Measurements from ENCODE around the gene DNAH5. TPM values are rescaled to one million over a fixed set of nuclear protein-coding genes. Genes with fewer than 3 reads are reported as not detected.

DNAH5 gene
- total and polyA plus RNA-seq, 2 experiments from 2014 or later: 0.56 to 0.97 TPM

GRCh38 chr5:13859270-13860065, 85.0 kb downstream of the DNAH5 start:
- TF ChIP-seq, protein P1, sequence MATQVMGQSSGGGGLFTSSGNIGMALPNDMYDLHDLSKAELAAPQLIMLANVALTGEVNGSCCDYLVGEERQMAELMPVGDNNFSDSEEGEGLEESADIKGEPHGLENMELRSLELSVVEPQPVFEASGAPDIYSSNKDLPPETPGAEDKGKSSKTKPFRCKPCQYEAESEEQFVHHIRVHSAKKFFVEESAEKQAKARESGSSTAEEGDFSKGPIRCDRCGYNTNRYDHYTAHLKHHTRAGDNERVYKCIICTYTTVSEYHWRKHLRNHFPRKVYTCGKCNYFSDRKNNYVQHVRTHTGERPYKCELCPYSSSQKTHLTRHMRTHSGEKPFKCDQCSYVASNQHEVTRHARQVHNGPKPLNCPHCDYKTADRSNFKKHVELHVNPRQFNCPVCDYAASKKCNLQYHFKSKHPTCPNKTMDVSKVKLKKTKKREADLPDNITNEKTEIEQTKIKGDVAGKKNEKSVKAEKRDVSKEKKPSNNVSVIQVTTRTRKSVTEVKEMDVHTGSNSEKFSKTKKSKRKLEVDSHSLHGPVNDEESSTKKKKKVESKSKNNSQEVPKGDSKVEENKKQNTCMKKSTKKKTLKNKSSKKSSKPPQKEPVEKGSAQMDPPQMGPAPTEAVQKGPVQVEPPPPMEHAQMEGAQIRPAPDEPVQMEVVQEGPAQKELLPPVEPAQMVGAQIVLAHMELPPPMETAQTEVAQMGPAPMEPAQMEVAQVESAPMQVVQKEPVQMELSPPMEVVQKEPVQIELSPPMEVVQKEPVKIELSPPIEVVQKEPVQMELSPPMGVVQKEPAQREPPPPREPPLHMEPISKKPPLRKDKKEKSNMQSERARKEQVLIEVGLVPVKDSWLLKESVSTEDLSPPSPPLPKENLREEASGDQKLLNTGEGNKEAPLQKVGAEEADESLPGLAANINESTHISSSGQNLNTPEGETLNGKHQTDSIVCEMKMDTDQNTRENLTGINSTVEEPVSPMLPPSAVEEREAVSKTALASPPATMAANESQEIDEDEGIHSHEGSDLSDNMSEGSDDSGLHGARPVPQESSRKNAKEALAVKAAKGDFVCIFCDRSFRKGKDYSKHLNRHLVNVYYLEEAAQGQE (IDR thresholded peaks at IDR 0.05; ENCODE audit: unreplicated experiment): no peak
- TF ChIP-seq CREB1 (CRISPR knock-in tag; IDR thresholded peaks at IDR 0.05; ENCODE audit: low read depth): no peak
- no peak for TF ChIP-seq EZH2phosphoT487 (IDR thresholded peaks at IDR 0.05; ENCODE audit: unreplicated experiment)
- no peak for TF ChIP-seq JUNB (IDR thresholded peaks at IDR 0.05; ENCODE audit: unreplicated experiment)
- no peak for TF ChIP-seq NANOG (IDR thresholded peaks at IDR 0.05; ENCODE audit: borderline replicate concordance)
- TF ChIP-seq ZNF462 (CRISPR knock-in tag; IDR thresholded peaks at IDR 0.05): no peak
- no peak for TF ChIP-seq STAT1 (IDR thresholded peaks at IDR 0.05; ENCODE audit: unreplicated experiment)
- no peak for TF ChIP-seq POLR2AphosphoS5 (IDR thresholded peaks at IDR 0.05; ENCODE audit: low read depth)
- no peak for TF ChIP-seq EZH2 (IDR thresholded peaks at IDR 0.05; ENCODE audit: low read depth, unreplicated experiment)
- TF ChIP-seq ETS1 (IDR thresholded peaks at IDR 0.05): no peak
- TF ChIP-seq, protein P2, sequence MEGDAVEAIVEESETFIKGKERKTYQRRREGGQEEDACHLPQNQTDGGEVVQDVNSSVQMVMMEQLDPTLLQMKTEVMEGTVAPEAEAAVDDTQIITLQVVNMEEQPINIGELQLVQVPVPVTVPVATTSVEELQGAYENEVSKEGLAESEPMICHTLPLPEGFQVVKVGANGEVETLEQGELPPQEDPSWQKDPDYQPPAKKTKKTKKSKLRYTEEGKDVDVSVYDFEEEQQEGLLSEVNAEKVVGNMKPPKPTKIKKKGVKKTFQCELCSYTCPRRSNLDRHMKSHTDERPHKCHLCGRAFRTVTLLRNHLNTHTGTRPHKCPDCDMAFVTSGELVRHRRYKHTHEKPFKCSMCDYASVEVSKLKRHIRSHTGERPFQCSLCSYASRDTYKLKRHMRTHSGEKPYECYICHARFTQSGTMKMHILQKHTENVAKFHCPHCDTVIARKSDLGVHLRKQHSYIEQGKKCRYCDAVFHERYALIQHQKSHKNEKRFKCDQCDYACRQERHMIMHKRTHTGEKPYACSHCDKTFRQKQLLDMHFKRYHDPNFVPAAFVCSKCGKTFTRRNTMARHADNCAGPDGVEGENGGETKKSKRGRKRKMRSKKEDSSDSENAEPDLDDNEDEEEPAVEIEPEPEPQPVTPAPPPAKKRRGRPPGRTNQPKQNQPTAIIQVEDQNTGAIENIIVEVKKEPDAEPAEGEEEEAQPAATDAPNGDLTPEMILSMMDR (conservative IDR thresholded peaks at IDR 0.05; ENCODE audit: low read depth in 2 of 2): no peak
- H3K9me3 Mint-ChIP-seq: peaks cover 3% of the 10 kb centered on the region; the same call in 2 of the 3 replicates
- no peak overlapping the region for H3K27ac ChIP-seq (ENCODE audit: low read depth)

More at GRCh38 chr5:13859270-13860065, 85.0 kb downstream of the DNAH5 start:
- no peaks in the 10 kb centered on the region for H3F3A ChIP-seq (replicated peaks; ENCODE audit: low read depth)
- H3K4me1 Mint-ChIP-seq: no peaks in the 10 kb centered on the region
- H2AFZ ChIP-seq: no peak overlapping the region
- no peak overlapping the region for H3K4me2 ChIP-seq
- H3K9me2 ChIP-seq (ENCODE audit: insufficient read depth): no peaks in the 10 kb centered on the region
- no peak for DNase-seq (ENCODE audit: low spot score)
- no peak overlapping the region for H3K4me3 Mint-ChIP-seq
- H3K4me3 ChIP-seq: no peak overlapping the region
- H3K27me3 Mint-ChIP-seq (ENCODE audit: insufficient read depth, low read depth, poor library complexity): peaks cover 2% of the 10 kb centered on the region
- no peaks in the 10 kb centered on the region for H3K4me1 ChIP-seq (ENCODE audit: insufficient read depth)
- no peaks in the 10 kb centered on the region for H3K79me2 ChIP-seq (replicated peaks; ENCODE audit: insufficient read depth)
- no peak for ATAC-seq
- no peaks in the 10 kb centered on the region for H4K20me1 ChIP-seq (replicated peaks; ENCODE audit: insufficient read depth)
- no peaks in the 10 kb centered on the region; the same call in 2 of the 3 replicates for H3K36me3 Mint-ChIP-seq (ENCODE audit: low read depth)
- H3K27me3 ChIP-seq (ENCODE audit: insufficient read depth): no peaks in the 10 kb centered on the region
- H3K27ac Mint-ChIP-seq: peak overlapping the region; percentile 51
- H3K36me3 ChIP-seq (ENCODE audit: insufficient read depth): no peaks in the 10 kb centered on the region

All from GM23338 (cell line).